NT2/D1 (cell line): Measurements from ENCODE around the gene LCA5.

ENCODE experiments used
- SUZ12 ChIP-seq: IDR thresholded peaks from 2 replicates; pipeline ENCODE4 v1.6.1; 2011; ENCODE audit not compliant: insufficient read length, insufficient read depth; ENCODE audit errors: extremely low read depth
- YY1 ChIP-seq: IDR thresholded peaks from 2 replicates; pipeline ENCODE4 v1.6.1; 2011; ENCODE audit not compliant: insufficient read length, insufficient read depth
- ZNF274 ChIP-seq: IDR thresholded peaks from 2 replicates; pipeline ENCODE4 v1.6.1; 2011; ENCODE audit warnings: mild to moderate bottlenecking, low read depth, low read length

- TF ChIP-seq YY1 (no peak), SUZ12 (no peak), ZNF274 (no peak)
Observed at GRCh38 chr6:79512014-79512413, 25.2 kb downstream of the LCA5 start.
